ENCODE results near the gene TRPM4.
"Not testable (repeated sequence)": the region's sequence is repeated elsewhere in the genome, so short reads cannot be mapped to it uniquely, and the experiment has no call there.

TRPM4 gene

DNA sequence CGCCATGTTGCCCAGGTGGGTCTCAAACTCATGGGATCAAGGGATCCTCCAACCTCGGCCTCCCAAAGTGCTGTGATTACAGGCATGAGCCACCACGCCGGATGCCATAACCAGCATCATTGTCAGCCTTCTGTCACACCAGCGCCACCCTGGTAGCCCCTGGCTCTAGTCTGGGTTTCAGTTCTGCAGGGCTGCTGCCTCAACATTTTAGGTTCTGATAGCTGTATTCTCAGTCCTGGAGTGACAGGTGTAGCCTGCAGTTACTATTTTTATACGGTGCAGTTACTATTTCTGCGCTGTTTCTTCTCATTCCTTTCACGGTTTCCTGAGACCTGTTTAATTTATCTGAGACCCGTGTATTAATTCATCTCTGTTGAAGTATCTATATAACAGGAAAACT is 57.1 kb downstream of the TRPM4 start:
- H2AFZ ChIP-seq (ENCODE audit: low read length, unreplicated experiment) = no peak overlapping the region
- H3K4me3 ChIP-seq (ENCODE audit: low read depth, low read length) = no peak overlapping the region

DNA sequence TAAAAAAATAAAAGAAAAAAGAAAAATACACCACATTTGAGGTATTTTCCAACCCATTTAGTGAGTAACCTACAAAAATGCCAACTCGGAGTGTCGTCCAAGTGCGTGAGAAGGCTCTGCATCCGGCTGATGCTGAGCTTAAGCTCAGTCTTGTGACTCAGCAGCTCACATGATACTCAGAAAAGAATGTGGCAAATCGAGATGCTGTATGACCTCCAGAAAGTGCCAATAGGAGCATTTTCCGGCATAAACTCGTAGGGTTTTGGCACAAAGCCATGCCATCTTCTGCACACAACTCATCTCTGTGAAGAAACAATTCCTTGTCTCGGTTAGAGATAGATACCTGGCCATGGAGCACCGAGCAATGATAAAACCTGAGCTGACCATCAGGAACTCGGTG is 58.5 kb downstream of the TRPM4 start:
- no peaks in the 10 kb centered on the region for H3K79me2 ChIP-seq (ENCODE audit: control insufficient read depth, insufficient read depth, low read length, unreplicated experiment)
- no peak overlapping the region for H3K4me3 ChIP-seq (ENCODE audit: low read depth, low read length)
- no peaks in the 10 kb centered on the region; the same call in 1 of the 2 replicates for H3K36me3 ChIP-seq (ENCODE audit: insufficient read depth, low read length)
- H2AFZ ChIP-seq (ENCODE audit: low read length, unreplicated experiment) = no peak overlapping the region
- no peaks in the 10 kb centered on the region for H3K4me1 ChIP-seq (ENCODE audit: control insufficient read depth, insufficient read depth, low read length, unreplicated experiment)
- H3K27me3 ChIP-seq (ENCODE audit: insufficient read depth, low read length) = no peaks in the 10 kb centered on the region
- no peak overlapping the region for H3K27ac ChIP-seq (ENCODE audit: low read depth, low read length)

More for the DNA sequence above, 57.1 kb downstream of the TRPM4 start:
- H3K27me3 ChIP-seq (ENCODE audit: insufficient read depth, low read length) = no peaks in the 10 kb centered on the region
- H3K27ac ChIP-seq (ENCODE audit: low read depth, low read length) = no peak overlapping the region
- H3K79me2 ChIP-seq (ENCODE audit: control insufficient read depth, insufficient read depth, low read length, unreplicated experiment) = no peaks in the 10 kb centered on the region
- no peaks in the 10 kb centered on the region for H3K4me1 ChIP-seq (ENCODE audit: control insufficient read depth, insufficient read depth, low read length, unreplicated experiment)
- no peaks in the 10 kb centered on the region; the same call in 1 of the 2 replicates for H3K36me3 ChIP-seq (ENCODE audit: insufficient read depth, low read length)

DNA sequence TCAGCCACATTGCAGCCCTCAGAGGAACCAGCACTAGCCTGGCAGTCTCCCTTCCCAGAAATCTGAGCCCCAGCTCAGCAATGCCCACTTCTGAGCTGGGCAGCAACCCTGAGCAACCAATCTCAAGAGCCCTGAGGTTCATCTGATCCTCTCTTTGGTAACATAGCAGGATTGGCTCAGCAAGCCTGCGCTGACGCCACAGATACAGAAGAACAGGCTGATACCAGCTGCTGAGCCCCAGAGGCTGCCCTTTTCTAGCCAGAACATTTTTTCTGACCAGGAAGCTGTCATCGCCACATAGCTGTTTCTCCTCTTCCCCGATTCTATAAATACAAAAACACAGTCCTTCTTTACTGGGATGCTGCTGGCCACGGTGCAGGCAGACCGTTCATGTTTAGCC is 59.8 kb downstream of the TRPM4 start:
- Histone ChIP-seq H3K27me3 (ENCODE audit: insufficient read depth, low read length) (no peaks in the 10 kb centered on the region), H3K27ac (ENCODE audit: low read depth, low read length) (no peak overlapping the region), H3K36me3 (ENCODE audit: insufficient read depth, low read length) (no peaks in the 10 kb centered on the region), H3K79me2 (ENCODE audit: control insufficient read depth, insufficient read depth, low read length, unreplicated experiment) (no peaks in the 10 kb centered on the region), H3K4me1 (ENCODE audit: control insufficient read depth, insufficient read depth, low read length, unreplicated experiment) (no peaks in the 10 kb centered on the region), H3K4me3 (ENCODE audit: low read depth, low read length) (no peak overlapping the region), H2AFZ (ENCODE audit: low read length, unreplicated experiment) (no peak overlapping the region)

GRCh38 chr19:49222011-49222410 is 64.4 kb downstream of the TRPM4 start:
- Histone ChIP-seq H3K79me2 (ENCODE audit: control insufficient read depth, insufficient read depth, low read length, unreplicated experiment) (no peaks in the 10 kb centered on the region), H3K27ac (ENCODE audit: low read depth, low read length) (no peak overlapping the region)

GRCh38 chr19:49222528-49222927 is 64.9 kb downstream of the TRPM4 start:
- Histone ChIP-seq H3K27ac (ENCODE audit: low read depth, low read length) (no peak overlapping the region), H2AFZ (ENCODE audit: low read length, unreplicated experiment) (no peak overlapping the region), H3K4me1 (ENCODE audit: control insufficient read depth, insufficient read depth, low read length, unreplicated experiment) (no peaks in the 10 kb centered on the region), H3K79me2 (ENCODE audit: control insufficient read depth, insufficient read depth, low read length, unreplicated experiment) (no peaks in the 10 kb centered on the region), H3K4me3 (ENCODE audit: low read depth, low read length) (no peak overlapping the region), H3K36me3 (ENCODE audit: insufficient read depth, low read length) (no peaks in the 10 kb centered on the region), H3K27me3 (ENCODE audit: insufficient read depth, low read length) (no peaks in the 10 kb centered on the region)

More at GRCh38 chr19:49222011-49222410, 64.4 kb downstream of the TRPM4 start:
- Histone ChIP-seq H3K4me1 (ENCODE audit: control insufficient read depth, insufficient read depth, low read length, unreplicated experiment) (no peaks in the 10 kb centered on the region), H3K36me3 (ENCODE audit: insufficient read depth, low read length) (no peaks in the 10 kb centered on the region), H3K27me3 (ENCODE audit: insufficient read depth, low read length) (no peaks in the 10 kb centered on the region), H3K4me3 (ENCODE audit: low read depth, low read length) (no peak overlapping the region), H2AFZ (ENCODE audit: low read length, unreplicated experiment) (no peak overlapping the region)

GRCh38 chr19:49223472-49223871 is 65.9 kb downstream of the TRPM4 start:
- Histone ChIP-seq H3K36me3 (ENCODE audit: insufficient read depth, low read length) (no peaks in the 10 kb centered on the region), H3K27ac (ENCODE audit: low read depth, low read length) (no peak overlapping the region), H3K79me2 (ENCODE audit: control insufficient read depth, insufficient read depth, low read length, unreplicated experiment) (no peaks in the 10 kb centered on the region), H3K4me1 (ENCODE audit: control insufficient read depth, insufficient read depth, low read length, unreplicated experiment) (no peaks in the 10 kb centered on the region), H2AFZ (ENCODE audit: low read length, unreplicated experiment) (no peak overlapping the region), H3K27me3 (ENCODE audit: insufficient read depth, low read length) (no peaks in the 10 kb centered on the region), H3K4me3 (ENCODE audit: low read depth, low read length) (no peak overlapping the region)

DNA sequence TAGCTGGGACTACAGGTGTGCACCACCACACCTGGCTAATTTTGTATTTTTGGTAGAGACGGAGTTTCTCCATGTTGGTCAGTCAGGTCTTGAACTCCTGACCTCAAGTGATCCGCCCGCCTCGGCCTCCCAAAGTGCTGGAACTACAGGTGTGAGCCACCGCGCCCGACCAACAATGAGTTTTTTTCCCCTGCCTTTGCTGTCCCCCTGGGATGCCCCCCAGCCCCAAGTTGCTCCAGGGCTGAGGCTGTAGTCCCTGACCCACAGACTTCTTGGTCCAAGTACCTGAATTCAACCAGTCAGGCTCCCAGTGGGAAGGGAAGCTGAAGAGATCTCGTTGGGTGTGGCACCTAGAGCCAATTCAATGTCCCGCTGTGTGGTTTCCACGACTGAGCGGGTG is 66.8 kb downstream of the TRPM4 start:
- H3K79me2 ChIP-seq (ENCODE audit: control insufficient read depth, insufficient read depth, low read length, unreplicated experiment); H3K27ac ChIP-seq (ENCODE audit: low read depth, low read length); H3K36me3 ChIP-seq (ENCODE audit: insufficient read depth, low read length); H2AFZ ChIP-seq (ENCODE audit: low read length, unreplicated experiment); H3K4me1 ChIP-seq (ENCODE audit: control insufficient read depth, insufficient read depth, low read length, unreplicated experiment); H3K4me3 ChIP-seq (ENCODE audit: low read depth, low read length); H3K27me3 ChIP-seq (ENCODE audit: insufficient read depth, low read length): not testable (repeated sequence)

DNA sequence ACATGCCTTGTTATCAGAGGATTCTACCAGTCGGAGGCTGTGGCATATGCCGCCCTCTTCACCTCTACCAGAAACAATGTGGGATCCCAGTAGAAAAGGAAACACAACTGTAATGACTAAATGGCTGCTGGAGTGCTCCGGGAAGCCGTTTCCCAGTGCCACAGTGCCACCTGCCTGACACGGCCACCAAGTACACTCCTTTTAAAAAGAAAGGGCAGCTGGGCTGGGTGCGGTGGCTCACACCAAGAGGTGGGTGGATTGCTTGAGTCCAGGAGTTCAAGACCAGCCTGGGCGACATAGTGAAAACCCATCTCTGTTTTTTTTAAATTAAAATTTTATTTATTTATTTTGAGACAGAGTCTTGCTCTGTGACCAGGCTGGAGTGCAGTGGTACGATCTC is 67.3 kb downstream of the TRPM4 start:
- H2AFZ ChIP-seq (ENCODE audit: low read length, unreplicated experiment) = no peak overlapping the region
- no peaks in the 10 kb centered on the region for H3K27me3 ChIP-seq (ENCODE audit: insufficient read depth, low read length)
- H3K36me3 ChIP-seq (ENCODE audit: insufficient read depth, low read length) = no peaks in the 10 kb centered on the region
- no peaks in the 10 kb centered on the region for H3K4me1 ChIP-seq (ENCODE audit: control insufficient read depth, insufficient read depth, low read length, unreplicated experiment)
- H3K4me3 ChIP-seq (ENCODE audit: low read depth, low read length) = no peak overlapping the region
- H3K27ac ChIP-seq (ENCODE audit: low read depth, low read length) = no peak overlapping the region
- H3K79me2 ChIP-seq (ENCODE audit: control insufficient read depth, insufficient read depth, low read length, unreplicated experiment) = no peaks in the 10 kb centered on the region

DNA sequence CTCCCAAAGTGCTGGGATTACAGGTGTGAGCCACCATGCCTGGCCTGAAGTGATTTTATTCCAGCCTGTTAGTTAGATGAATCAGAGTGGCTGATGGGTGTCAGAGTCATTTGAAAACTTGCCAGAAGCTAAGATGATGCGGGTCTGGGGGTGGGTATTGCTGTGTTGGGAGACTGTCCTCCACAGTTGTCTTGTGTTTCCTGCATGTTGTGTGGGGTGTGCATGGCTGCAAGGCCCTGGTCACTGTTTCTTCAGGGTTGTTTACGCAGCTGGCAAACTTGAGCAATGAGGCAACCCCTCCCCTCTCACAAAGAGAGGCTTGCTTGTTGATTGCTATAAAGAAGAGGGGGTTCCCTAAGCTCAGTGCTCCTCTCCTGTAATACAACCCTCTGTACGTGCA is 71.8 kb downstream of the TRPM4 start:
- H3K79me2 ChIP-seq (ENCODE audit: control insufficient read depth, insufficient read depth, low read length, unreplicated experiment) = no peaks in the 10 kb centered on the region
- H2AFZ ChIP-seq (ENCODE audit: low read length, unreplicated experiment) = no peak overlapping the region
- no peak overlapping the region for H3K27ac ChIP-seq (ENCODE audit: low read depth, low read length)
- no peaks in the 10 kb centered on the region for H3K4me1 ChIP-seq (ENCODE audit: control insufficient read depth, insufficient read depth, low read length, unreplicated experiment)
- no peaks in the 10 kb centered on the region for H3K27me3 ChIP-seq (ENCODE audit: insufficient read depth, low read length)
- H3K36me3 ChIP-seq (ENCODE audit: insufficient read depth, low read length) = no peaks in the 10 kb centered on the region
- no peak overlapping the region for H3K4me3 ChIP-seq (ENCODE audit: low read depth, low read length)

- H3K4me3 ChIP-seq (ENCODE audit: low read depth, low read length) = no peak overlapping the region
- H3K36me3 ChIP-seq (ENCODE audit: insufficient read depth, low read length) = no peaks in the 10 kb centered on the region
- H3K27ac ChIP-seq (ENCODE audit: low read depth, low read length) = no peak overlapping the region
- H3K79me2 ChIP-seq (ENCODE audit: control insufficient read depth, insufficient read depth, low read length, unreplicated experiment) = no peaks in the 10 kb centered on the region
- H2AFZ ChIP-seq (ENCODE audit: low read length, unreplicated experiment) = no peak overlapping the region
- no peaks in the 10 kb centered on the region for H3K4me1 ChIP-seq (ENCODE audit: control insufficient read depth, insufficient read depth, low read length, unreplicated experiment)
- H3K27me3 ChIP-seq (ENCODE audit: insufficient read depth, low read length) = no peaks in the 10 kb centered on the region
Measured at GRCh38 chr19:49231389-49231788, 73.8 kb downstream of the TRPM4 start.

GRCh38 chr19:49231804-49232203 is 74.2 kb downstream of the TRPM4 start:
- no peaks in the 10 kb centered on the region for H3K4me1 ChIP-seq (ENCODE audit: control insufficient read depth, insufficient read depth, low read length, unreplicated experiment)
- H3K27ac ChIP-seq (ENCODE audit: low read depth, low read length) = no peak overlapping the region
- H3K4me3 ChIP-seq (ENCODE audit: low read depth, low read length) = no peak overlapping the region
- no peak overlapping the region for H2AFZ ChIP-seq (ENCODE audit: low read length, unreplicated experiment)
- no peaks in the 10 kb centered on the region for H3K36me3 ChIP-seq (ENCODE audit: insufficient read depth, low read length)
- H3K79me2 ChIP-seq (ENCODE audit: control insufficient read depth, insufficient read depth, low read length, unreplicated experiment) = no peaks in the 10 kb centered on the region
- H3K27me3 ChIP-seq (ENCODE audit: insufficient read depth, low read length) = no peaks in the 10 kb centered on the region

Measured in ACC112 (cell line).